GM23338 (cell line): ENCODE measurements around the gene TIMM10. TPM values are rescaled to one million over a fixed set of nuclear protein-coding genes. Genes with fewer than 3 reads are reported as not detected.

ENCODE experiments used
- CREB1 ChIP-seq: fragments of 250-450 bp; sonication (Bioruptor Pico); IDR thresholded peaks from 2 replicates; pipeline ENCODE4 v1.5.0; 2020; ENCODE audit warnings: low read depth, mild to moderate bottlenecking, moderate library complexity
- ETS1 ChIP-seq: IDR thresholded peaks from 2 replicates; pipeline ENCODE4 v1.6.1; 2016; ENCODE audit warnings: antibody characterized with exemption
- EZH2 ChIP-seq: fragments of 200-600 bp; sonication (generic); IDR thresholded peaks from one replicate; pipeline ENCODE4 v1.8.0; 2017; ENCODE audit warnings: antibody characterized with exemption, mild to moderate bottlenecking, low read depth; ENCODE audit not compliant: unreplicated experiment
- EZH2phosphoT487 ChIP-seq: fragments of 200-600 bp; sonication (generic); IDR thresholded peaks from one replicate; pipeline ENCODE4 v1.8.1; 2018; ENCODE audit warnings: antibody characterized with exemption; ENCODE audit not compliant: unreplicated experiment
- NANOG ChIP-seq: IDR thresholded peaks from 2 replicates; pipeline ENCODE4 v1.6.1; 2016; ENCODE audit warnings: antibody characterized with exemption, borderline replicate concordance
- STAT1 ChIP-seq: IDR thresholded peaks from one replicate; pipeline ENCODE4 v1.6.1; 2016; ENCODE audit warnings: antibody characterized with exemption; ENCODE audit not compliant: unreplicated experiment
- ZNF114 ChIP-seq: fragments of 250-450 bp; sonication (Bioruptor Pico); IDR thresholded peaks from 2 replicates; pipeline ENCODE4 v1.5.0; 2020; ENCODE audit warnings: mild to moderate bottlenecking, moderate library complexity
- ZNF331 ChIP-seq: fragments of 250-450 bp; sonication (Bioruptor Pico); IDR thresholded peaks from 2 replicates; pipeline ENCODE4 v1.5.0; 2020; ENCODE audit warnings: low read depth, mild to moderate bottlenecking, moderate library complexity
- ZNF462 ChIP-seq: fragments of 250-450 bp; sonication (Bioruptor Pico); IDR thresholded peaks from 2 replicates; pipeline ENCODE4 v1.5.0; 2020; ENCODE audit warnings: mild to moderate bottlenecking, moderate library complexity
- polyA plus RNA-seq: library from polyadenylated mRNA; unstranded; fragments of >200 nt; fragmentation: Nextera tagmentation; extraction: Ambion mirVana; gene quantifications from 2 replicates; pipeline ENCODE4 v1.2.1, GENCODE V29; 2016
- total RNA-seq: library from RNA; depleted of rRNA; stranded (reverse); fragments of >200 nt; shearing (Covaris generic); gene quantifications from 2 replicates; pipeline ENCODE4 v1.2.3, GENCODE V29; 2014

The TIMM10 gene
- total and polyA plus RNA-seq, 2 experiments from 2014 or later: 59.1 to 194 TPM

GRCh38 chr11:57490456-57491248 lies 39.9 kb downstream of the TIMM10 start (continued):
- TF ChIP-seq ZNF462 (CRISPR knock-in tag): no peak
- TF ChIP-seq STAT1: no peak
- TF ChIP-seq NANOG: no peak
- no peak for TF ChIP-seq CREB1 (CRISPR knock-in tag)
- TF ChIP-seq ZNF114: no peak
- no peak for TF ChIP-seq EZH2
- TF ChIP-seq EZH2phosphoT487: no peak
- TF ChIP-seq ZNF331 (CRISPR knock-in tag): no peak
- TF ChIP-seq ETS1: no peak
